ENCODE measurements around the gene HLA-DOB.

HLA-DOB gene

GRCh38 chr6:32843331-32843978 lies 26.7 kb upstream of the HLA-DOB start:
- no peak for DNase-seq (ENCODE audit: low spot score)

GRCh38 chr6:32842690-32843089 lies 25.9 kb upstream of the HLA-DOB start:
- DNase-seq (ENCODE audit: low spot score): no peak

DNA sequence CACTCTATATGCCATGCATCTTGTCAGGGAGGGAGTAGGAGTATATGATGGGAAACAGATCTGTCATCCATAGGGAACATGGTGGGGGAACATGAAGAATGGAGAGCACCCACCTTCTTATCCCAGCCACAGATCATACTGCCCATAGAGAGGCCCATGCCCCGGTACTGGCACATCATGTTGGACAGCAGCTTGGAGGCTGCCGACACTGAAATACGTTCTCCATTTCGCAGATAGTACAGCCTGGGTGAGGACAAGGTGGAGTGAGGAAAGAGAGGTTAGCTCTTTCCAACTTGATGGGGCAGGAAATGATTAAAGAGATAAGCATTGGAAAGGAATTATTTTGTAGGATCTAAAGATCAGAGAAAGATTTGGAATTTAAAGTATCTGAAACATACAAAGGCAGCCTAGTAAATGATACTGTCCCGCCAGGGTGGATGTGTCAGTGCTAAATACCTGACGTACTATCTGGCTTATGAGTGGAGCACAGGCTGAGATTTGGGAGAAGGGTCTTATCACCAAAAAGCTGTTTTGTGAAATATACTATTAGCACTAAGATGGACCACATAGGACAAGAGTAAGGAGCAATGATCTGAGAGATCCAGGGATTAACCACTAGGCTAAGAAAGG lies 25.3 kb upstream of the HLA-DOB start:
- DNase-seq (ENCODE audit: low spot score): no peak

GRCh38 chr6:32840604-32841246 lies 23.9 kb upstream of the HLA-DOB start:
- no peak for DNase-seq (ENCODE audit: low spot score)

GRCh38 chr6:32839356-32839755 lies 22.6 kb upstream of the HLA-DOB start:
- no peak for DNase-seq (ENCODE audit: low spot score)

GRCh38 chr6:32838114-32838958 lies 21.5 kb upstream of the HLA-DOB start, which contains the start of gene TAP2:
TAP2 (minus strand) TSS chr6:32838739; CDS start chr6:32838233, 506 bp downstream.
- peak; percentile 94 for DNase-seq (ENCODE audit: low spot score)

DNA sequence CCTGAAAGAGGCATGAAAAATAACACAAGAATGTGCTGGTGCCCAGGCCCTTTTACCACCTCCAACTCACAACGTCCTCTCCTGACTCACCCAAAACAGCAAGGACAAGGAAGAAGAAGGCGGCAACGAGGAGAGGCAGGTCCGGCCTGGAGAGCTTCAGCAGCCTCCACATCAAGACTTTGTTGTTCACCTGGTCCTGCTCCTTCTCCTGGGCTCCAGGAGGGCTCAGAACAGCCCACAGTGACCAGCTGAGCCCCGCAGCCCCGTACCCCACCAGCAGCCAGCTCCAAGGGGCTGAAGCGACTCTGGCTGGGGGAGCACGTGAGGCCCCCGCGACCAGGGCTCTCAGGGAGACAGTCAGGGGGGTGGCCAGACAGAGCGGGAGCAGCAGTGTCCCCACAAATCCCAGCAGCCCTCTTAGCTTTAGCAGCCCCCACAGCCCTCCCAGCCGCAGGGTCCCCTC lies 20.9 kb upstream of the HLA-DOB start:
- no peak for DNase-seq (ENCODE audit: low spot score)

- no peak for DNase-seq (ENCODE audit: low spot score)
Measured at GRCh38 chr6:32836873-32837272, 20.1 kb upstream of the HLA-DOB start.

DNA sequence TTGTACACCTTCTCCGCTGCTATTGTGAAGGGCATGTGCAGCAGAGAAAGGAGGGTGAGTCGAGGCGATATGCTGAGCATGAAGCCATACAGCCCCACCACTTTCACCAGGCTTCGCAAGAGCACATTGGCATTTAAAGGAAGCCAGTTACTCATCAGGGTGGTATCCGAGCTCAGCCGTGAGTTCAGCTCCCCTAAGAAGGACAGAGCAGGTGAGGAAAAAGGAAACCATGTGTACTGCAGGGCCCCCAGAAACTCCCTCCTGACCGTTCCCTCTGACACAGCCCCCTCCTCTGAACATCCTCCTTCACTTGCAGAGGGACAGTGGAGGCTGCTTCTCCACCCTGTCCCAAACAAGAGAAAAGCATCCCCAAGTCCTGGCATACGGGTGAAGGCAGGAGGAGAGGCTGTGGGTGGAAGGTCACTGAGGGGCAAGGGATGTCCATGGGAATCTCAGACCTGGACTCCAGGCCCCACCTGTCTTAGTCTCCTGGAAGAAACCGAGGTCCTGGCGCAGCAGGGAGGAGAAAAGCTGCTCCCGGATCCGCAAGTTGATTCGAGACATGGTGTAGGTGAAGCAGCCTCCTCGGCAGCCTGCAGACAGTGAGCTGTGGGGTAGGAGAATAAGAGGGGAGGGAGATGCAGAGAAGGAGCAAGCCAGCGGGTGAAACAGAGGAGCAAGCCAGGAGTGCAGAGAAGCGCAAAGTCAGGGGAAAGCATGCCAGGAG lies 18.5 kb upstream of the HLA-DOB start:
- no peak for DNase-seq (ENCODE audit: low spot score)

DNA sequence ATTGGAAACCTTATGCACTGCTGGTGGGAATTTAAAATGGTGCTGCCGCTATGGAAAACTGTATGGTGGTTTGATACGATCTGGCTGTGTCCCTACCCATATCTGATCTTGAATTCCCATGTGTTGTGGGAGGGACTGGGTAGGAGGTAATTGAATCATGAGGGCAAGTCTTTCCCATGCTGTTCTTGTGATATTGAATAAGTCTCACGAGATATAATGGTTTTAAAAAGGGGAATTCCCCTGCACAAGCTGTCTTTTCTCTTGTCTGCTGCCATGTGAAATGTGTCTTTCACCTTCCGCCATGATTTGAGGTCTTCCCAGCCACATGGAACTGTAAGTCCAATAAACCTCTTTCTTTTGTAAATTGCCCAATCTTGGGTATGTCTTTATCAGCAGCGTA lies 16.9 kb upstream of the HLA-DOB start:
- no peak for DNase-seq (ENCODE audit: low spot score)

GRCh38 chr6:32832535-32832934 lies 15.7 kb upstream of the HLA-DOB start:
- DNase-seq (ENCODE audit: low spot score): no peak

DNA sequence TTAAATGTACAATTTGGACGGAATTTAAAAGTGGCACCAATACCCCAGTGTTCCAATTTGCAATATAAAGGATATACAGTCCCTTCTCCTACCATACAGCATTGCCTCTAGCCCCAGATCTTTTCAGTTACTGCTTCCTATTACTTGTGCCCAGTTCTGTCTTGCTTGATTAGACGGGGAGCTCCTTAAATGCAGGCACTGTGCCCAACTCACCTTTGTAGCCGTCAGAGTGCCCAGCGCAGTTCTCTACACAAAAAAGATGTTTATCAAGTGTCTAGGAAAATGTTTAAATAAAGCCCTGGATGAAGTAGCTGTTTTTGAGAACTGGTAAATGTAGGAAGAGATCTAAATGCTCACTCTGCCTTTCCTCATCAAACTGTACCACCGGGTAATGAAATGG lies 14.1 kb upstream of the HLA-DOB start:
- DNase-seq (ENCODE audit: low spot score): no peak

DNA sequence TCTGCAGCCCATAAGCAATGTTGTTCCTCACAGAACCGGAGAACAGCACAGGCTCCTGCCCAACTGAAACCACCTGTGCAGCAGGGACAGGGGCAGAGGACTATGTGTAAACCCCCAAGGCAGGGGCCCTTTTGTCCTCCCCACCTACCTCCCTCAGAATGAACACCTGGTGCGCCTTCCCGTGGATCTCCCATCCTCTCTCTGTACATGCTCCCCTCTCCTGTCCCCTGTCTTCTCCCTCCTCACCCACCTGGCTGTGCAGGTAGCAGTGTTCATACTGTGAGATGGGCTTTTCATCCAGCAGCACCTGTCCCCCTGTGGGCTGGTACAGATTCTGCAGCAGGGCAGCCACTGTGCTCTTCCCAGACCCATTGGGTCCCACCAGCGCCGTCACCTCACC lies 13.2 kb upstream of the HLA-DOB start:
- no peak for DNase-seq (ENCODE audit: low spot score)

GRCh38 chr6:32829495-32829894 lies 12.7 kb upstream of the HLA-DOB start:
- no peak for DNase-seq (ENCODE audit: low spot score)

- no peak for DNase-seq (ENCODE audit: low spot score)
Measured at GRCh38 chr6:32827025-32827424, 10.2 kb upstream of the HLA-DOB start.

GRCh38 chr6:32825966-32826365 lies 9.2 kb upstream of the HLA-DOB start:
- DNase-seq (ENCODE audit: low spot score): peak; percentile 34

DNA sequence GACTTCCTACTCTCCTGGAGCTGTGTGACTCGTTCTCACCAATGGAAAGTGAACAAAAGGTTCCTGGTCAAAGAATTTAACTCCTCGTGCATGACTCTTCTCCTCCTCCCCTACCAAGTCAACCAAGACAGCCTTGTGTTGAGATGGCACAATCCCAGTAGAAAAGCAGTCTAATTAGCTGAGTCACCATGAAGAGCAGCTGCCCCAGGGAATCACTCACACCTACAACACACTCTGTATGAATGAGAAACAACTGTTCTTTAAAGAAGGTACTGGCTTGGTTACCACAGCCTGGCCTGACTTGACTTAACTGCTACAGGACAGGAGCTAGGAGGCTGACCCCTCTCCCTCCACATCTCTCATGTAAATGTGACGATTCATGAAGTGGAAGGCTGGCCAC lies 2.9 kb upstream of the HLA-DOB start:
- DNase-seq (ENCODE audit: low spot score): no peak

DNA sequence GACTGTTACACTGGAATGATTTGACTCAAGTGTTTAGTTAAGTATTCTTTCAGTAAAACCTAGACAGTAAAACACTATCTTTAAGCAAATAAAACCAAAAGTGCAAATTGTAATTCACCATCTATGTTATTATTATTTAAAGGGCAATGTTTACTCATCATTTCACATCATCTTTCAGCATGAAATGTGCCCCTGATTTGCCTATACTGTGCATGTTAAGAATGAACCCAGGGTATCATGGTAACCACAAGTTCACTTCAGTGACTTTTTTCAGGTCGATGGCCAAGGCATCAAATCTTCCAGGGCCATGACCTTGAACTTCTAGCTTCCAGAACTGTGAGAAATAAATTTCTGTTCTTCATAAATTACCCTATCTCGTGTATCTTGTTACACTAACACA lies 2.1 kb upstream of the HLA-DOB start:
- no peak for DNase-seq (ENCODE audit: low spot score)

- DNase-seq (ENCODE audit: low spot score): no peak
Measured at GRCh38 chr6:32815996-32816395, 806 bp downstream of the HLA-DOB start.

DNA sequence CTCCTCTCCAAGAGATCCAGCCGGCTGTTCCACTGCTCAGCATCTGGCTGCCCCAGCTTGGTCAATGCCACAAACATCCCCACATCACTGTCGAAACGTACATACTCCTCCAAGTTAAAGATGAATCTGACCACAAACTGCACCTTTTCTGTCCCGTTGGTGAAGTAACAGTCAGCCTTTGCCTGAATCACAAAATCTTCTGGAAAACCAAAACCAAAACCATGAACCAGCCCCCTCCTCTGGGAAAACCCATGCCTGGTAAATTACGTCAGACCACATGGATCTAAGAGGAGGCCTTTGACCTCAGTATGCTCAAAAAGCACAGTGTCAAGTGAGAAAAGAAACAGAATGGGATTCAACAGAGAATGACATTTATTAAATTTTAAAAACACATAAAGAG lies 1.7 kb downstream of the HLA-DOB start:
- DNase-seq (ENCODE audit: low spot score): no peak

DNA sequence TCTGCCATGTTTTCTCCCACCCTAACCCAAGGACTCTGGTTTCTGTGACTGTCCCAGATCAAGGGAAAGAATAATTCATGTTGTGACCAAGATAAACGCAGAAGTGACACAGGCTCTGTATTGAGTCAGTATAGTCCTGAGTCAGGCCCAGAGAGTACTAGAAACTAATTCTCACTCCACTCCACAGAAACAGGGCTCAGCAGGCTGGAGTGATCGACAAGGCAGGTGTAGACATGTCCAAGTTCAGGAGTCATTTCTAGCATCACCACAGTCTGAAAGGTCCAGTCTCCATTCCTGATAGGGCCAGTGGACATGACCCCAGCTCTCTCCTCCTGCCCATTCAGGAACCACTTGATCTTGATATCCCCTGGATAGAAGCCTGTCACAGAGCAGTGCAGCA lies 2.7 kb downstream of the HLA-DOB start:
- no peak for DNase-seq (ENCODE audit: low spot score)

DNA sequence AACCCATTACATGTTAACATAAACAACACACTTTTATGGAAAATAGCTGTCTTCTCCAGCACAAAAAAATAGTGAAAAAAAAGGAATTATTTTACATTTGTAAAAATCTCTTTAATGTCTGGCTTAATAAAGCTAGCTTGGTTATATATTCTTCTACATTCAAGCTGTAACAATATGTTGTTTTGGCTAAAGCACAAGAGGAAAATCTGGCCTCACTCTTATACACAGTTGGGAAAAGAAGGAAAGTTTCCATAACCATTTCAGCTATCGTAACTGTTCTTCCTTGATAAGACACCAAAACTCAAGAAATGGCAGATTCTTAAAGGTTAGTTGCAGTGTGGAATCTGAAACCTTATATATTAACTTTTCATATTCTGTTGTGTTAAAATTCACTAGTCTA lies 7.6 kb downstream of the HLA-DOB start:
- DNase-seq (ENCODE audit: low spot score): no peak

Data from hematopoietic multipotent progenitor cell treated with erythropoietin and hydrocortisone succinate and interleukin-3 and kit ligand, for 17 days (in vitro differentiated cells).